Peyer's patch (tissue), 4 donors: ENCODE data around the gene P2RY6. TPM values are rescaled to one million over a fixed set of nuclear protein-coding genes. Genes with fewer than 3 reads are reported as not detected.

Source experiments
- DNase-seq, 3 donors: peaks; one replicate each; pipeline ENCODE4 v3.0.0-alpha.2; 2017 to 2019
- H3K27ac ChIP-seq, 4 donors: fragments of 200-600 bp; sonication (generic); one replicate each; pipeline ENCODE4 v1.5.1; 2016 to 2019
- H3K27me3 ChIP-seq, 2 donors: fragments of 200-600 bp; sonication (generic); one replicate each; pipeline ENCODE4 v1.5.1; 2019
- H3K36me3 ChIP-seq, 3 donors: fragments of 200-600 bp; sonication (generic); one replicate each; pipeline ENCODE4 v1.5.1; 2016 to 2019
- H3K4me1 ChIP-seq, 4 donors: fragments of 200-600 bp; sonication (generic); one replicate each; pipeline ENCODE4 v1.5.1; 2016 to 2019
- H3K4me3 ChIP-seq, 4 donors: fragments of 200-600 bp; sonication (generic); 1 replicate in 3 of 4; 2 replicates in 1 of 4; pipeline ENCODE4 v1.5.1; 2016 to 2019; ENCODE audit warnings: mild to moderate bottlenecking in 1 of 4
- H3K9me3 ChIP-seq, 4 donors: fragments of 200-600 bp; sonication (generic); one replicate each; pipeline ENCODE4 v1.5.1; 2016 to 2019; ENCODE audit warnings: mild to moderate bottlenecking in 1 of 4
- CTCF ChIP-seq, 6 experiments: fragments of 450-650 bp in 4 of 6; fragments of 200-600 bp in 2 of 6; sonication (generic) in 1 of 6; IDR thresholded peaks; one replicate each; pipeline ENCODE4 v1.5.1; 2017 to 2019; ENCODE audit warnings: antibody characterized with exemption in 6 of 6, mild to moderate bottlenecking in 3 of 6, moderate library complexity in 1 of 6
- POLR2A ChIP-seq, 2 donors: fragments of 450-650 bp; IDR thresholded peaks; one replicate each; pipeline ENCODE4 v1.5.1; 2017; ENCODE audit warnings: antibody characterized with exemption in 2 of 2, mild to moderate bottlenecking in 2 of 2, moderate library complexity in 2 of 2
- total RNA-seq, 4 donors: library from RNA; depleted of rRNA; stranded (reverse); fragments of >200 nt; gene quantifications; one replicate each; pipeline ENCODE4 v1.1.0, GENCODE V29; 2016

P2RY6 gene
- total RNA-seq, 4 donors from 2014 or later, result 1.5 to 6.6 (median 2.3) TPM; not detected in 1

DNA sequence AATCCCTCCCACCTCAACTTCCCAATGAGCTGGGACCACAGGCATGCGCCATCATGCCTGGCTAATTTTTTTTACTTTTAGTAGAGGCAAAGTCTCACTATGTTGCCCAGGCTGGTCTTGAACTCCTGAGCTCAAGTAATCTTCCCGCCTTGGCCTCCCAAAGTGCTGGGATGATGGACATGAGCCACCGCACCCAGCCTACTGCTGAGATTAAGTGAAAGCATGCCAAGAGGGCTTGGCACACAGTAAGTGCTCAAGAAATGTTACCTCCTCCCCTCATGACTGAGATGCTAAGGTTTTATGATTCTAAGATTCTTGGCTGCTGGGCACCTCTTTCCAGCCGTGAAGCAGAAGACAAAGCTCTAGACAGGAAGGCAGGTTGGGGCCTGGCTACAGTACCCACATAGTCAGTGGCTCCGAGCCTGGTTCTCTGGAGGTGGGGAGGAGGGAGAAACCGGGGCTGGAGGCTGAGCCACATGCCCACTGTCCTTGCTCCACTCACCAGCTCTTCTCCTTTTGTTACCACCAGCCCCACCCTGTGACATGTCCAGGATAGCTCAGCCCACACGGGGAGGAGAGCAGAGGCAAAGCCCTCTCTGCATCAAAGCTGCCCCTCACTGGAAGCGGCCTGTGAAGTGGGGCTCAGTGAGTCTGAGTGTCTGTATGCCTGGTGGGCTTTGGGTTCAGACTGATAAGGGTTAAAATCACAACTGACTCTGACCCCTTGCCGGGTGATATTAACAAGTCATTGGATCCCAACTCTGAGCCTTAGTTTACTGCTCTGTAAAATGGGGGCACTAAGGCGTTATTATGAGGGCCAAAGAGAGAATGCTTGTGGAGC, 48.8 kb downstream of the P2RY6 start:
- no peaks in the 10 kb centered on the region for H3K36me3 ChIP-seq
- H3K9me3 ChIP-seq, result no peaks in the 10 kb centered on the region
- peaks cover 0 to 76% (median 6%) of the 10 kb centered on the region in 4 donors for H3K4me1 ChIP-seq
- no peak for TF ChIP-seq POLR2A (IDR thresholded peaks at IDR 0.05)
- no peak for TF ChIP-seq CTCF (IDR thresholded peaks at IDR 0.05)
- no peak overlapping the region for H3K4me3 ChIP-seq
- no peaks in the 10 kb centered on the region for H3K27me3 ChIP-seq
- peak overlapping the region; percentile 46 to 94 (median 68) for H3K27ac ChIP-seq
- DNase-seq, result no peak

- Histone ChIP-seq H3K36me3 (no peaks in the 10 kb centered on the region), H3K4me3 (no peak overlapping the region), H3K9me3 (no peaks in the 10 kb centered on the region), H3K4me1 (peaks cover 0 to 82% (median 6%) of the 10 kb centered on the region in 4 donors), H3K27me3 (no peaks in the 10 kb centered on the region), H3K27ac (peak overlapping the region; percentile 46 to 94 (median 68))
- TF ChIP-seq POLR2A (IDR thresholded peaks at IDR 0.05), result no peak
- no peak for TF ChIP-seq CTCF (IDR thresholded peaks at IDR 0.05)
- DNase-seq, result peak in 2 of 3 donors; percentile 27 to 53
Measured at GRCh38 chr11:73321604-73322381, 49.7 kb downstream of the P2RY6 start.

DNA sequence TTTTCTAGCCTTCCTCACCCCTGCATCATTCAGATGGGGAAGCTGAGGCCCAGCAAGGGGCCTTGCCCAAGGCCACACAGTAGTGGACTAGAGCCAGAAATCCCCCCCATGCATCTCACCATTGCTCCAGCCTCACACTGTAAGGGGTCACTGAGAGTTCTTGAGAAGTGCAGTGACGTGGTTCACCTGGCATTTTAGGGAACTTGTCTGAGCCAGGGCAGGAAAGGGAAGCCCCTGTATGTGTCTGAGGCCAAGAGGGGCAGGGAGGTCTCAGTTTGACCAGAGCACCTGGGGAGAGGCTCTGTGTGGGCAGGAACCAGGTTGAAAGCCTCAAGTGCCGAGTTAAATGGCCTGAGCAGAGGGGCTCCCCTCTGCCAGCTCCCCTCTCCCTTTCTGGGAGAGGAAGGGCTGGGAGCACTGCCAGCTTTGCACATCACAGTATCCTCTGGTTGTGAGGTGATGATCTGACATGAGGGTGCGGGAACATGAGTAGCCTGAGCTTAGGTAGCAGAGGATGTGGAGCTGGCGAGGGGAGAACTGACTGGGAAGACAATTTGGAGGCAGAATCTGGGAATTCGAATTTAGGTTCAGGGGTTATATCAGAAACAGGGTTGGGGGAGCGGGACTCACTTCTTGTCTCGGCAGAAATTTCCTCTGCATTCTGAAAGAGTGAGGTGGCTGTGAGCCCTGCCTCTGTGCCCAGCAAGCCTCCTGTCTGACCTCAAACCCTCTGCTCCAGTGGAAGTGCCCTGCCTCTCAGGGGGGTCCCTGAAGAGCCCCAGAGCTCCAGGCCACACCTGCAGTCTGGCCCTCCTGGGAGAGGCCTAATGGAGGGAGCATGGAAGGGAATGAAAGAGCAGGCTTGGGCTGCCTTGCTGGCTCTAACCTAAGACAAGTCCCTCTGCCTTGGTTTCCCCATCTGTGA, 50.5 kb downstream of the P2RY6 start:
- H3K36me3 ChIP-seq, result no peaks in the 10 kb centered on the region
- peak in 1 of 3 donors; percentile 32 for DNase-seq
- H3K4me1 ChIP-seq, result peaks cover 0 to 74% (median 6%) of the 10 kb centered on the region in 4 donors

DNA sequence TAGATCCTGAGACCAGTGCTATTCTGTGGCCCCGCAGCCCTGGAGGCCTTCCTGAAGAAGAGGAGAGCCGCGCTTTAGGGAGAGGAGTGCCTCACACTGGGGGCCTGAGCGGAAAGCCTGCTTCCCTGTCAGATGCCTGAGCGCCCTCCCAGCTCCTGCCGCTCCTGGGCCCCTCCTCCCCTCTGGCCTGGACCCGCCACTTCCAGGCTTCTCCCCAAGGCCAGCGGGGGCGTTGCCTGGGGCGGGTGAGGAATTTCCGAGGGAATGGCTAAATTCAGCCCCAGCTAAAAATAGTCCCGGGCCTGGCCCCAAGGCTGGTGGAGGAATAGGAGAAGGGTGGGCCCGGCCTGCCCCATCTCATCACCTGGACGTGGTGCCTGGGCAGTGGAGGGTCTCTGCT, 51.3 kb downstream of the P2RY6 start:
- no peaks in the 10 kb centered on the region for H3K36me3 ChIP-seq
- no peak for TF ChIP-seq POLR2A (IDR thresholded peaks at IDR 0.05)
- TF ChIP-seq CTCF (IDR thresholded peaks at IDR 0.05), result no peak
- peak overlapping the region; percentile 62 to 94 (median 68) for H3K27ac ChIP-seq
- peak; percentile 21 to 71 (median 61) for DNase-seq
- no peaks in the 10 kb centered on the region for H3K27me3 ChIP-seq
- H3K4me3 ChIP-seq, result no peak overlapping the region
- H3K4me1 ChIP-seq, result peaks cover 0 to 66% (median 6%) of the 10 kb centered on the region in 4 donors
- no peaks in the 10 kb centered on the region for H3K9me3 ChIP-seq

More for the DNA sequence above, 50.5 kb downstream of the P2RY6 start:
- Histone ChIP-seq H3K27me3 (no peaks in the 10 kb centered on the region), H3K4me3 (no peak overlapping the region), H3K9me3 (no peaks in the 10 kb centered on the region), H3K27ac (peak overlapping the region; percentile 46 to 94 (median 68))
- TF ChIP-seq CTCF (IDR thresholded peaks at IDR 0.05) (no peak), POLR2A (IDR thresholded peaks at IDR 0.05) (no peak)

DNA sequence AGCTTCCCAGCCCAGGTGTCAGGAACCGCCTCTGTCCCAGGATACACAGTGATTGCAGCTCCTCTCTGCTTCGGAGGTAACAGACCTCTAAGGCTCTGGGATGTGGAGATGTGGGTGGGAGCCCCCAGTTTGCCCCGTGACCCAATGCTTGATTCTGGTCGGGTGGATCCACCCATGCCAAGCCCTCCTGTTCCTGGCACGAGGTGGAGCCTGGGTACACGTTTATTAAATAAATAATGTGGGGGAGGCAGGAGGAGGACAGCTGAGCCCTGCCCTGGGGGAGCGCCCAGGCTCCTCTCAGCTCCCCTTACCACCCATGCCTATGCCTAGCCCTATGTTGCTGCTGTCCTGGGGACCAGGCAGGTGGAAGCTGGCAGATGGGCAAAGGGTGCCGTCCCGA, 52.0 kb downstream of the P2RY6 start:
- TF ChIP-seq CTCF (IDR thresholded peaks at IDR 0.05) (no peak), POLR2A (IDR thresholded peaks at IDR 0.05) (no peak)
- H3K27me3 ChIP-seq, result no peaks in the 10 kb centered on the region
- no peaks in the 10 kb centered on the region for H3K9me3 ChIP-seq
- H3K27ac ChIP-seq, result peak overlapping the region; percentile 62 to 94 (median 68)
- peaks cover 0 to 62% (median 6%) of the 10 kb centered on the region in 4 donors for H3K4me1 ChIP-seq
- DNase-seq, result no peak
- no peaks in the 10 kb centered on the region for H3K36me3 ChIP-seq
- H3K4me3 ChIP-seq, result no peak overlapping the region
